ENCODE results near the gene PNPLA4. TPM values are rescaled to one million over a fixed set of nuclear protein-coding genes. Genes with fewer than 3 reads are reported as not detected.

PNPLA4 gene
- total RNA-seq, 1 experiment from 2014 or later, result 13.7 TPM

DNA sequence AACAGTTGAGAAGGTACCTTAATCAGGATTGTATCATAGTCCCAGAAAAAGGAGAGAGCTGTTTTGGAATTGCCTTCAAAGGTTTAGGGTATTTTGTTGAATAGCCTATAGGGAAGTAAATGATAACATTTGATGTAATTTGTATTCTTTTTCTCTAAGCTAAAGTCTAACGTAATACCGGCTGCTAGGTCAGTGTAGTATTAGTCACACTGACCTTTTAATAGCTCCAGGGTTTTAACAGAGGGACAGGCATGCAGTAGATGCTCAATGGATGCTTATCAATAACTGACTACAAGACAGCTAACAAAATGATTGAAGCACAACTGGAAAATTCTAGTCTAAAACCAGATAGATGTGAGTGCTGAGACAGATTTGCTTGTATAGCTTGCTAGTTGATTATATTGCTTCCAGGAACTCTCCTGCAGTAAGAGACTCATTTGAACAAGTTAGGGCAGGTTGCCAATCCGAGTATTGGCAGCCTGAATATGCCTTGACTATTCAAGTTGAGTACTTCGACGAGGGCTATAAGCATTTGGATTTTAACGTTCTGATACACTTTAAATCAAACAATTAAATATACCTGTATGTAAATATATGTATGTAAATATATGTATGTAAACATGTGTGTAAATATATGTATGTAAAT lies 16.5 kb upstream of the PNPLA4 start:
- BruUV-seq (replicated peaks), result no TSS peak
- intact Hi-C loops (cut with micrococcal nuclease; ENCODE audit: unreplicated experiment), result no loop called here
- TF ChIP-seq, protein P1, sequence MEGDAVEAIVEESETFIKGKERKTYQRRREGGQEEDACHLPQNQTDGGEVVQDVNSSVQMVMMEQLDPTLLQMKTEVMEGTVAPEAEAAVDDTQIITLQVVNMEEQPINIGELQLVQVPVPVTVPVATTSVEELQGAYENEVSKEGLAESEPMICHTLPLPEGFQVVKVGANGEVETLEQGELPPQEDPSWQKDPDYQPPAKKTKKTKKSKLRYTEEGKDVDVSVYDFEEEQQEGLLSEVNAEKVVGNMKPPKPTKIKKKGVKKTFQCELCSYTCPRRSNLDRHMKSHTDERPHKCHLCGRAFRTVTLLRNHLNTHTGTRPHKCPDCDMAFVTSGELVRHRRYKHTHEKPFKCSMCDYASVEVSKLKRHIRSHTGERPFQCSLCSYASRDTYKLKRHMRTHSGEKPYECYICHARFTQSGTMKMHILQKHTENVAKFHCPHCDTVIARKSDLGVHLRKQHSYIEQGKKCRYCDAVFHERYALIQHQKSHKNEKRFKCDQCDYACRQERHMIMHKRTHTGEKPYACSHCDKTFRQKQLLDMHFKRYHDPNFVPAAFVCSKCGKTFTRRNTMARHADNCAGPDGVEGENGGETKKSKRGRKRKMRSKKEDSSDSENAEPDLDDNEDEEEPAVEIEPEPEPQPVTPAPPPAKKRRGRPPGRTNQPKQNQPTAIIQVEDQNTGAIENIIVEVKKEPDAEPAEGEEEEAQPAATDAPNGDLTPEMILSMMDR (IDR thresholded peaks at IDR 0.05; ENCODE audit: unreplicated experiment), result no peak
- no peak overlapping the region for H3K4me3 Mint-ChIP-seq (ENCODE audit: low read depth, unreplicated experiment)
- no peak overlapping the region for H3K27ac Mint-ChIP-seq (ENCODE audit: unreplicated experiment)
- CTCF ChIA-PET, result no interaction called here
- H3K36me3 Mint-ChIP-seq (ENCODE audit: insufficient read depth, unreplicated experiment), result no peaks in the 10 kb centered on the region
- DNase-seq, result no peak
- no peaks in the 10 kb centered on the region for H3K27me3 Mint-ChIP-seq (ENCODE audit: unreplicated experiment)
- H3K4me1 Mint-ChIP-seq (ENCODE audit: low read depth, unreplicated experiment), result no peaks in the 10 kb centered on the region
- H3K9me3 Mint-ChIP-seq (ENCODE audit: low read depth, unreplicated experiment), result no peaks in the 10 kb centered on the region

DNA sequence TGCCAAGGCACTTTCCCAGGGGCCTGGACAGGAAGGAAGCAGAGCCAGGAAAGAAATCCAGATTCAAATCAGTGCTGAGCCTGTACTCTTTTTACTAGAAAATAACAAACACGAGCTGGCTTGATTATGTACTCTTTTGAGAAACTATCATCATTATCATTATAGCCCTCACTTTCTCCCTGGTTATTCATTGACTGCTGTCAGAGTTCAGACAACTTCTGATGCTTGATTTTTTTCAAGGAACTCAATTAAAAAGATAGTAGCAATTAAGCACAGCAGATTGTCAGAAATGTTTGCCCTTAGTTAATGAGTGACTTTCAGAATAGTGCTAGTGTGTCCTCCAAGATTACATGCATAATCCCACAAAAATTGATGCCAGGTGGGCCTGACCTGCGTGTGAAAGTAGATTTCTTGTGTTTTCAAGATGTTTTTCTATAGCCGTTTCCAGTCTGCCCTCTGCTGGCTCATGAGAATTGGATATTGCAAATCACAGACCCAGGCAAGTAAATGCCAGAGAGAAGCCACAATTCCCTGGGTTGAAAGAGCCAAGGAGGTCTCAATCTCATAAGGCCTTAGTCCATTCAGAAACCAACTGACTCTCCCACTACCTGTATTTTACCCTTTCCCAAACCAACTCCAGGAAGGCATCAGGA lies 14.3 kb upstream of the PNPLA4 start:
- no peak overlapping the region for H3K4me3 Mint-ChIP-seq (ENCODE audit: low read depth, unreplicated experiment)
- BruUV-seq (replicated peaks), result no TSS peak
- no peak overlapping the region for H3K27ac Mint-ChIP-seq (ENCODE audit: unreplicated experiment)
- no peaks in the 10 kb centered on the region for H3K27me3 Mint-ChIP-seq (ENCODE audit: unreplicated experiment)
- CTCF ChIA-PET, result no interaction called here
- intact Hi-C loops (cut with micrococcal nuclease; ENCODE audit: unreplicated experiment), result no loop called here
- no peaks in the 10 kb centered on the region for H3K4me1 Mint-ChIP-seq (ENCODE audit: low read depth, unreplicated experiment)
- TF ChIP-seq, protein P1 (IDR thresholded peaks at IDR 0.05; ENCODE audit: unreplicated experiment), result peak; percentile 22
- H3K36me3 Mint-ChIP-seq (ENCODE audit: insufficient read depth, unreplicated experiment), result no peaks in the 10 kb centered on the region
- H3K9me3 Mint-ChIP-seq (ENCODE audit: low read depth, unreplicated experiment), result no peaks in the 10 kb centered on the region
- DNase-seq, result peak; percentile 3

DNA sequence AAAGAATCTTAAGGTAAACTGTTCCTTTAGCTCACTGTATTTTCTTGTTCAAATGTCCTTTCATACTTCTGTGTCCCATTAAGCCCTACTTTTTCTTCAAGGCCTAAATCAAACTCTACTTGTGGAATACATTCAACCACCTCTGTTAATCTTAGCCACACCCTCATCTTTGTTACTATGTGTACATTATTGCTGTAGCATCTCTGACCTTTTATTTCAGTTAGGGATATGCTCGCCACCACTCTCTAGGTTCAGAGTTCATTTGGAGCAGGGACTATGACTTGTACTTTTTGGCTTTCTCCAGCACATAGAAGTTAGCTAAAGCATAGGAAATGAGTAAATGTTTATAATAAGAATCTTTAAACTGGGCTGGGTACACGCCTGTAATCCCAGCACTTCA lies 6.8 kb upstream of the PNPLA4 start:
- no peak for DNase-seq
- Mint-ChIP-seq H3K27ac (ENCODE audit: unreplicated experiment) (no peak overlapping the region), H3K4me3 (ENCODE audit: low read depth, unreplicated experiment) (no peak overlapping the region), H3K9me3 (ENCODE audit: low read depth, unreplicated experiment) (no peaks in the 10 kb centered on the region), H3K27me3 (ENCODE audit: unreplicated experiment) (no peaks in the 10 kb centered on the region), H3K4me1 (ENCODE audit: low read depth, unreplicated experiment) (no peaks in the 10 kb centered on the region), H3K36me3 (ENCODE audit: insufficient read depth, unreplicated experiment) (no peaks in the 10 kb centered on the region)
- CTCF ChIA-PET, result no interaction called here
- TF ChIP-seq, protein P1 (IDR thresholded peaks at IDR 0.05; ENCODE audit: unreplicated experiment), result no peak
- intact Hi-C loops (cut with micrococcal nuclease; ENCODE audit: unreplicated experiment), result no loop called here
- BruUV-seq (replicated peaks), result no TSS peak

DNA sequence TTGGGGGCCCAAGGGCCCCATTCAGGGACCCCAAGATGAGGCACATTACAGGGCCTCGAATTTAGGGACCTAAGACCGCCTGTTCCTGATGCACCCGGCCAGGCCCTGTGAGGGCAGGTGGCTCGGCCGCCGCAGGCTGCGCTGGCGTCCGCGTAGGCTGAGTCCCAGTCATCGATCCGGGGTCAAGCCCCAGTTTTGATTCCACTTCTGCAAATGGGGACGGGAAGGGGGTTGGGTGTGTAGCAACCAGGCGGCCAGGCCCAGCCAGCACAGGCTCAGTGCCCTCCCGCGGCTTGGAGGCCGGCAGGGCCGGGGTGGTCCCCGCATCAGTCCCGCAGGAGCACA lies 327 bp downstream of the PNPLA4 start:
- CTCF ChIA-PET, result no interaction called here
- H3K4me1 Mint-ChIP-seq (ENCODE audit: low read depth, unreplicated experiment), result no peaks in the 10 kb centered on the region
- peak overlapping the region; percentile 81 for H3K27ac Mint-ChIP-seq (ENCODE audit: unreplicated experiment)
- H3K9me3 Mint-ChIP-seq (ENCODE audit: low read depth, unreplicated experiment), result no peaks in the 10 kb centered on the region
- H3K36me3 Mint-ChIP-seq (ENCODE audit: insufficient read depth, unreplicated experiment), result peaks cover 9% of the 10 kb centered on the region
- intact Hi-C loops (cut with micrococcal nuclease; ENCODE audit: unreplicated experiment), result loop anchor here (10.0 kb wide), 1 partner anchor 1902 kb away; no protein-coding TSS in a partner anchor
- BruUV-seq (replicated peaks), result no TSS peak
- peak overlapping the region; percentile 73 for H3K4me3 Mint-ChIP-seq (ENCODE audit: low read depth, unreplicated experiment)
- TF ChIP-seq, protein P1 (IDR thresholded peaks at IDR 0.05; ENCODE audit: unreplicated experiment), result no peak
- no peak for DNase-seq
- H3K27me3 Mint-ChIP-seq (ENCODE audit: unreplicated experiment), result no peaks in the 10 kb centered on the region
